D721Med (cell line): ENCODE results near the gene BTNL3.

Experiments used
- DNase-seq: peaks from one replicate; pipeline ENCODE4 v3.0.0; 2011; ENCODE audit warnings: low spot score; ENCODE audit not compliant: insufficient read length
- FAIRE-seq: peaks from 2 replicates; lab custom pipeline; 2011; peaks lifted over from hg19 to GRCh38; lab: Jason Lieb, UNC
- TF ChIP-seq, protein P1 (sequence below): IDR thresholded peaks from 2 replicates; pipeline ENCODE4 v1.5.1; 2012; ENCODE audit warnings: mild to moderate bottlenecking, control low read depth; ENCODE audit not compliant: insufficient read depth; ENCODE audit errors: missing control alignments

Gene BTNL3

DNA sequence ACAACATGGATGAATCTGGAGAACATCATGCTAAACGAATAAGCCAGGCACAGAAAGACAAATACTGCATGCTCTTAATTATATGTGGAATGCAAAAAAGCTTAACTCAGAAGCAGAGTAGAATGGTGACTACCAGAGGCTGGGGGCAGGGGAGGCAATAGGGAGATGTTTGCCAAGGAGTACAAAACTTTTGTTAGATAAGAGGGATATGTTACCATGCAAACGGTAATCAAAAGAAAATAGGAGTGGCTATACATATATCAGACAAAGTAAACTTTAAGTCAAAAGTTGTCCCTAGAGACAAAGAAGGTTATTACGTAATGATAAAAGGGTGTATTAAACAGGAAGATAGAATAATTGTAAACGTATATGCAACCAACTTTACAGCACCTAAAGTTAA is 17.8 kb upstream of the BTNL3 start:
- TF ChIP-seq, protein P1, sequence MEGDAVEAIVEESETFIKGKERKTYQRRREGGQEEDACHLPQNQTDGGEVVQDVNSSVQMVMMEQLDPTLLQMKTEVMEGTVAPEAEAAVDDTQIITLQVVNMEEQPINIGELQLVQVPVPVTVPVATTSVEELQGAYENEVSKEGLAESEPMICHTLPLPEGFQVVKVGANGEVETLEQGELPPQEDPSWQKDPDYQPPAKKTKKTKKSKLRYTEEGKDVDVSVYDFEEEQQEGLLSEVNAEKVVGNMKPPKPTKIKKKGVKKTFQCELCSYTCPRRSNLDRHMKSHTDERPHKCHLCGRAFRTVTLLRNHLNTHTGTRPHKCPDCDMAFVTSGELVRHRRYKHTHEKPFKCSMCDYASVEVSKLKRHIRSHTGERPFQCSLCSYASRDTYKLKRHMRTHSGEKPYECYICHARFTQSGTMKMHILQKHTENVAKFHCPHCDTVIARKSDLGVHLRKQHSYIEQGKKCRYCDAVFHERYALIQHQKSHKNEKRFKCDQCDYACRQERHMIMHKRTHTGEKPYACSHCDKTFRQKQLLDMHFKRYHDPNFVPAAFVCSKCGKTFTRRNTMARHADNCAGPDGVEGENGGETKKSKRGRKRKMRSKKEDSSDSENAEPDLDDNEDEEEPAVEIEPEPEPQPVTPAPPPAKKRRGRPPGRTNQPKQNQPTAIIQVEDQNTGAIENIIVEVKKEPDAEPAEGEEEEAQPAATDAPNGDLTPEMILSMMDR, result no peak
- FAIRE-seq (no peak), DNase-seq (no peak)

DNA sequence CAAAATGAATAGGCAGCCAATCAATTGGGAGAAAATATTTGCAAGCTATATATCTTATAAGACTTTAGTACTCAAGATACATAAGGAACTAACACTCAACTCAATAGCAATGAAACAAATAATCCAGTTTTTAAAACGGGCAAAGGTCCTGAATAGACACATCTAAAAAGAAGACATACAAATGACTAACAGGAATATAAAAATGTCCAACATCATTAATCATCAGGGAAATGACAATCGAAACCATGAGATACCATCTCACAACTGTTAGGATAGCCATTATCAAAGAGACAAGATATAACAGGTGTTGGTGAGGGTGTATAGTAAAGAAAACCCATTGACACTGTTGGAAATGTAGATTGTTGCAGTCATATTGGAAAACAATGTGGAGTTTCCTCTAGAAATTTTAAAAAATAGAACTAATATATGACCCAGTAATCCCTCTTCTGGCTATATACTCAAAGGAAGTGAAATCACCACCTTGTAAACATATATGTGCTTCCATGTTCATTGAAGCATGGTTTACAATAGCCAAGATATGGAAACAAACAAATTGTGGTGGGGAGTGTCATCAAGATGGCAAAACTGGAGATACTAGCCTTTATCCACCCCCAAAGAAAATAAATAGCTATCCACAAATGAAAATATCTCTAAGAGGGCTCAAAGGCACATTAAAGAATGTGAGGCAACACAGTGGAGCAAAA is 13.9 kb upstream of the BTNL3 start:
- TF ChIP-seq, protein P1, result no peak
- no peak for DNase-seq
- no peak for FAIRE-seq

- TF ChIP-seq, protein P1, result no peak
- FAIRE-seq, result no peak
- DNase-seq, result no peak
These were observed 13.3 kb upstream of the BTNL3 start for GRCh38 chr5:180975338-180975737.

DNA sequence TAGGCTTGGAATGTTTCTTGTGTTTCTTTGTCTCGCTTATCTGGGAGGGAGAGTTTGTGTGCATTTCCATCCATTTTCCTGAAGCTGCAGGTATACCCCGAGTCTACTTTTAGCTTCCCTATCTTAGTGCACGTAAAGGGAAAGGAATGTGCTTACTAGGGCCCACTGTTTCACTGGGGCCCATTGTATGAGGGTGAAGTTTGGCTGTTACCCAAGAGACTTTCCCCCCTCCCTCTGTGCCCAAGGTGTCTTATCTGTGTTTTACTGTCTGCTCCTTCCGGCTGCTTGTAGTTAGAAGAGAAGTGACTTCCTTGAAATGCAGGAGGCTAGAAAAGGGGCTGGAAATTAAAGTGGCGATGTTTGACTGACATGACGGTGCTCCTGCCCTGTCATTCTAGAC is 12.1 kb upstream of the BTNL3 start:
- DNase-seq (no peak), FAIRE-seq (no peak)
- TF ChIP-seq, protein P1, result no peak

GRCh38 chr5:180977852-180978251 is 10.8 kb upstream of the BTNL3 start:
- TF ChIP-seq, protein P1, result no peak
- DNase-seq (no peak), FAIRE-seq (no peak)

DNA sequence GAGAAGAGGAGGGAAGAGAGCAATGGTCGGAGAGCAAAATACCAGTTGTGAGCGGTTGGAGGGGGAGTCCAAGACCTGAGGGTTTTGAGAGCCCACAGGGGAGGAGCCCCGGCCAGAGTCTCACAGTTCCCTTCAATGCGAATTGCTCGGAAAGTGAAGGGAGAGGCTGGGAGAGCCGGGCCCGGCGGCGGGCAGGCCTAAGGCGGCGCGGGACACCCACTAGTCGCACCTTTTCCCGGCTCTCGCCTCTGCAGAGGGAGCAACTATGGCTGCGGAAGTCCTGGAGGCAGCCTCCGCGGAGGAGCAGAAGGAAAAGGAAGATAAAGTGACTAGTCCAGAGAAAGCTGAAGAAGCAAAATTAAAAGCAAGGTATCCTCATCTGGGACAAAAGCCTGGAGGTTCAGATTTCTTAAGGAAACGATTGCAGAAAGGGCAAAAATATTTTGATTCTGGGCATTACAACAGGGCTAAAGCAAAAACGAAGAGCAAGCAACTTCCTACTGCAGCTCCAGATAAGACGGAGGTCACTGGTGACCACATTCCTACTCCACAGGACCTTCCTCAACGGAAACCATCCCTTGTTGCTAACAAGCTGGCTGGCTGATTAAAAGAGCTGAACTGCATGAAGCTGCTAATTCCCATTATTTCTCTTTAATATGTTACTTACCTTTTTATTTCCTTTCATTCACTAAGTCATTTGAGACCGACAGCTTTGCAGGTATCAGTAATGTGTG is 6.5 kb upstream of the BTNL3 start:
- TF ChIP-seq, protein P1, result no peak
- FAIRE-seq, result no peak
- no peak for DNase-seq

DNA sequence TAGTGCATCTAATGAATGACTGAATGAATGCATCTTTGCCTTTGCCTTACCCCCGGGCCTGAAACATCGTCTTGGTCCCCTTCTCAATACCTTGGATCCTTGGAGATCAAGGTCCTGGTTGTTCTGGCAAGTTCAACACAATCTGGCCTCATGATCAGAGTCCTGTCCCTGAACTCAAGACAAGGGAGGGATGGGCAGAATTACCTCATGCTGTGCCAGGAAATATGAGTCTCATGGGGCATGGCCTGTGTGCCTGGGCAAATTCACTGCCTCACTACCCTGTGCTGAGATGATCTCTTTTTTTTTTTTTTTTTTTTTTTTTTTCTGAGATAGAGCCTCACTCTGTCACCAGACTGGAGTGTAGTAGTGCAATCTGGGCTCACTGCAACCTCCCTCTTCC is 630 bp upstream of the BTNL3 start:
- no peak for DNase-seq
- TF ChIP-seq, protein P1, result no peak
- FAIRE-seq, result no peak
